Measurements from ENCODE around the gene LRMDA.

DNA sequence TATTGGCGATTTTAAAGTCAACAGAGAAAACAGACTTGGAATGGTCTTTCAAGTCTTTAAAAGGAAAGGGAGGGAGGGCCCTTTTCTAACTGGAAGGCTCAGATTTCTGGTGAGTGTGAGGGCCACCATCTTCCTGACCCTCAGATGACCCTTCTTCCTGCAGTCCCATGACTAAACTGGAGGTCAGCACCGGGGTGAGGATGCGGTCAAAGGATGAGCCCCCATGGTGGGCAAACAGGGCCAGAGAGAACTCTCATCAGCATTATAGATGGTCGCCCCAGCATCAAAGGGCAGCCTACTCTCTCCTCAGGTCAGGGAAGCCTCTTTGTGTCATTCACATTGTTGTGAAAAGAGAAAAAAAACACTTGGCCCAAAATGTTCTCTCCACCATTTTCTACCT, 219.2 kb downstream of the LRMDA start:
- TF ChIP-seq CTCF (IDR thresholded peaks at IDR 0.05) (no peak), EZH2 (IDR thresholded peaks at IDR 0.05) (no peak), EZH2phosphoT487 (IDR thresholded peaks at IDR 0.05) (no peak)

All from neural progenitor cell (in vitro differentiated cells).